H9 (cell line): ENCODE results near the gene TGFBR3L. TPM values are rescaled to one million over a fixed set of nuclear protein-coding genes. Genes with fewer than 3 reads are reported as not detected.

Experiments
- DNase-seq: peaks from one replicate; pipeline ENCODE4 v3.0.0-alpha.2; 2017
- H2AFZ ChIP-seq: one replicate; pipeline ENCODE4 v1.6.1; 2013; ENCODE audit warnings: mild to moderate bottlenecking, low read length, control low read depth, moderate library complexity
- H2AK5ac ChIP-seq: 2 replicates; pipeline ENCODE4 v1.6.1; 2013; ENCODE audit warnings: low read length, control low read depth, mixed read lengths; ENCODE audit not compliant: insufficient read length
- H2BK120ac ChIP-seq: one replicate; pipeline ENCODE4 v1.6.1; 2013; ENCODE audit warnings: low read depth, mild to moderate bottlenecking, low read length, control low read depth, inconsistent platforms; ENCODE audit not compliant: poor library complexity, severe bottlenecking
- H2BK12ac ChIP-seq: 2 replicates; pipeline ENCODE4 v1.6.1; 2013; ENCODE audit warnings: low read length, control low read depth, mixed read lengths, low read depth; ENCODE audit not compliant: insufficient read length
- H2BK15ac ChIP-seq: 2 replicates; pipeline ENCODE4 v1.6.1; 2013; ENCODE audit warnings: low read depth, low read length, control low read depth
- H2BK20ac ChIP-seq: one replicate; pipeline ENCODE4 v1.6.1; 2013; ENCODE audit warnings: low read depth, mild to moderate bottlenecking, low read length, control low read depth, inconsistent platforms; ENCODE audit not compliant: poor library complexity, severe bottlenecking
- H2BK5ac ChIP-seq: 2 replicates; pipeline ENCODE4 v1.6.1; 2013; ENCODE audit warnings: low read length, control low read depth, mixed read lengths; ENCODE audit not compliant: insufficient read length
- H3K14ac ChIP-seq: 2 replicates; pipeline ENCODE4 v1.6.1; 2013; ENCODE audit warnings: low read length, control low read depth; ENCODE audit not compliant: insufficient read depth
- H3K18ac ChIP-seq: 2 replicates; pipeline ENCODE4 v1.6.1; 2013; ENCODE audit warnings: low read depth, mild to moderate bottlenecking, mixed read lengths, low read length, control low read depth; ENCODE audit not compliant: insufficient read length
- H3K23ac ChIP-seq: 2 replicates; pipeline ENCODE4 v1.6.1; 2013; ENCODE audit warnings: low read length, control low read depth, mixed read lengths, low read depth; ENCODE audit not compliant: insufficient read length
- H3K23me2 ChIP-seq: 2 replicates; pipeline ENCODE4 v1.6.1; 2013; ENCODE audit warnings: low read depth, mild to moderate bottlenecking, mixed read lengths, low read length, control low read depth; ENCODE audit not compliant: insufficient read length, poor library complexity, severe bottlenecking
- H3K27ac ChIP-seq: 2 replicates; pipeline ENCODE4 v1.5.1; 2013; ENCODE audit warnings: low read length, control low read depth, mixed read lengths, low read depth; ENCODE audit not compliant: insufficient read length
- H3K27me3 ChIP-seq: 2 replicates; pipeline ENCODE4 v1.6.1; 2013; ENCODE audit warnings: low read length, control low read depth, inconsistent platforms; ENCODE audit not compliant: insufficient read depth
- H3K4ac ChIP-seq: 2 replicates; pipeline ENCODE4 v1.6.1; 2013; ENCODE audit warnings: low read depth, mild to moderate bottlenecking, control low read depth, inconsistent platforms, low read length, moderate library complexity
- H3K4me1 ChIP-seq: 2 replicates; pipeline ENCODE4 v1.6.1; 2013; ENCODE audit warnings: low read length, control low read depth, inconsistent platforms; ENCODE audit not compliant: insufficient read depth
- H3K4me2 ChIP-seq: 2 replicates; pipeline ENCODE4 v1.6.1; 2013; ENCODE audit warnings: low read length, control low read depth, mixed read lengths; ENCODE audit not compliant: insufficient read length, insufficient read depth
- H3K56ac ChIP-seq: 2 replicates; pipeline ENCODE4 v1.6.1; 2013; ENCODE audit warnings: low read depth, mild to moderate bottlenecking, mixed read lengths, low read length, control low read depth; ENCODE audit not compliant: insufficient read length
- H3K79me1 ChIP-seq: 2 replicates; pipeline ENCODE4 v1.6.1; 2013; ENCODE audit warnings: low read depth, mild to moderate bottlenecking, moderate library complexity, low read length, control low read depth, inconsistent platforms; ENCODE audit not compliant: insufficient read depth, poor library complexity, severe bottlenecking
- H3K79me2 ChIP-seq: 2 replicates; pipeline ENCODE4 v1.6.1; 2013; ENCODE audit warnings: low read length, control low read depth, inconsistent platforms; ENCODE audit not compliant: insufficient read depth
- H3K9ac ChIP-seq: 2 replicates; pipeline ENCODE4 v1.6.1; 2013; ENCODE audit warnings: low read length, control low read depth, mixed read lengths; ENCODE audit not compliant: insufficient read length; ENCODE audit errors: extremely low read depth
- H3K9me3 ChIP-seq: one replicate; pipeline ENCODE4 v1.6.1; 2013; ENCODE audit warnings: low read depth, low read length, inconsistent platforms; ENCODE audit not compliant: control insufficient read depth
- H3T11ph ChIP-seq: one replicate; pipeline ENCODE4 v1.6.1; 2013; ENCODE audit warnings: mild to moderate bottlenecking, low read length, control low read depth, inconsistent platforms
- H4K20me1 ChIP-seq: one replicate; pipeline ENCODE4 v1.6.1; 2013; ENCODE audit not compliant: control insufficient read depth, insufficient read length, insufficient read depth
- H4K5ac ChIP-seq: 2 replicates; pipeline ENCODE4 v1.6.1; 2013; ENCODE audit warnings: low read depth, mild to moderate bottlenecking, mixed read lengths, low read length, control low read depth; ENCODE audit not compliant: insufficient read length
- H4K8ac ChIP-seq: replicated peaks from 2 replicates; pipeline ENCODE4 v1.6.1; 2013; ENCODE audit warnings: low read length, control low read depth, mixed read lengths, low read depth; ENCODE audit not compliant: insufficient read length
- H4K91ac ChIP-seq: 2 replicates; pipeline ENCODE4 v1.6.1; 2013; ENCODE audit warnings: low read depth, mild to moderate bottlenecking, moderate library complexity, mixed read lengths, low read length, control low read depth; ENCODE audit not compliant: insufficient read length
- H3K27ac Mint-ChIP-seq, 3 experiments: 2 replicates in 2 of 3; 3 replicates in 1 of 3; pipeline ENCODE4 v1.8.0; 2020 to 2021; ENCODE audit warnings: mixed read lengths in 3 of 3, mild to moderate bottlenecking in 1 of 3, moderate library complexity in 1 of 3
- H3K27me3 Mint-ChIP-seq: 2 replicates; pipeline ENCODE4 v1.8.0; 2021; ENCODE audit warnings: low read depth, mild to moderate bottlenecking, moderate library complexity, mixed read lengths
- H3K36me3 Mint-ChIP-seq, 3 experiments: 2 replicates in 2 of 3; 3 replicates in 1 of 3; pipeline ENCODE4 v1.8.0; 2020 to 2021; ENCODE audit warnings: low read depth in 3 of 3, mixed read lengths in 3 of 3; ENCODE audit not compliant: insufficient read depth in 1 of 3
- H3K4me1 Mint-ChIP-seq, 2 experiments: 2 replicates each; pipeline ENCODE4 v1.8.0; 2020; ENCODE audit warnings: mixed read lengths in 2 of 2
- H3K4me3 Mint-ChIP-seq, 2 experiments: 2 replicates in 1 of 2; 3 replicates in 1 of 2; pipeline ENCODE4 v1.8.0; 2020 to 2021; ENCODE audit warnings: mild to moderate bottlenecking in 2 of 2, mixed read lengths in 2 of 2, moderate library complexity in 1 of 2
- H3K9me3 Mint-ChIP-seq, 2 experiments: 2 replicates in 1 of 2; 3 replicates in 1 of 2; pipeline ENCODE4 v1.8.0; 2020; ENCODE audit warnings: mild to moderate bottlenecking in 2 of 2, mixed read lengths in 2 of 2, moderate library complexity in 1 of 2
- WGBS: extraction: QIAGEN DNeasy Blood & Tissue Kit; methylation state at CpG from one replicate; pipeline ENCODE4 v1.1.7; 2013; ENCODE audit warnings: missing lambda C conversion rate, low lambda C conversion rate, mixed read lengths; ENCODE audit not compliant: insufficient read length; ENCODE audit errors: extremely low coverage; 5-methylcytosine and 5-hydroxymethylcytosine counted together
- total RNA-seq: library from RNA; stranded (reverse); gene quantifications from 2 replicates; pipeline ENCODE4 v1.2.1, GENCODE V29; 2021
- TF ChIP-seq, protein P1 (sequence below): fragments of 200-600 bp; sonication (generic); conservative IDR thresholded peaks from 3 replicates; pipeline ENCODE4 v1.8.0; 2021; ENCODE audit warnings: antibody characterized with exemption, mild to moderate bottlenecking

TGFBR3L gene
- total RNA-seq, 1 experiment from 2014 or later = 5.5 TPM

- Histone ChIP-seq H3K23ac (no peak overlapping the region), H2AFZ (no peak overlapping the region), H3K79me1 (no peaks in the 10 kb centered on the region), H3K18ac (no peak overlapping the region), H3K27me3 (no peaks in the 10 kb centered on the region), H2BK5ac (no peak overlapping the region), H4K20me1 (no peaks in the 10 kb centered on the region), H3K4me1 (0 out of 2 replicates have a peak, but pooled peaks cover 4% of the 10 kb centered on the region), H3T11ph (no peak overlapping the region), H4K8ac (no peak overlapping the region), H3K4me2 (no peak overlapping the region), H3K23me2 (no peaks in the 10 kb centered on the region), H3K9ac (no peak overlapping the region), H2BK20ac (no peak overlapping the region), H2BK12ac (no peak overlapping the region), H4K5ac (no peak overlapping the region), H2AK5ac (no peak overlapping the region), H3K56ac (no peak overlapping the region), H2BK120ac (no peak overlapping the region), H3K4ac (no peak overlapping the region), H3K27ac (no peak overlapping the region), H2BK15ac (no peak overlapping the region), H3K9me3 (no peaks in the 10 kb centered on the region), H3K79me2 (no peaks in the 10 kb centered on the region), H4K91ac (no peak overlapping the region), H3K14ac (no peak overlapping the region)
- no peak for DNase-seq
- Mint-ChIP-seq H3K36me3 (peaks cover 18 to 65% (median 45%) of the 10 kb centered on the region in 3 experiments; a peak in 6 of 7 replicates), H3K27ac (no peak overlapping the region), H3K4me3 (no peak overlapping the region; a peak in 1 of 5 replicates), H3K4me1 (peaks cover 4 to 9% of the 10 kb centered on the region in 2 experiments), H3K9me3 (no peaks in the 10 kb centered on the region), H3K27me3 (no peaks in the 10 kb centered on the region)
- WGBS = no CpG with 5 or more reads among the region's 7 CpGs
- TF ChIP-seq, protein P1, sequence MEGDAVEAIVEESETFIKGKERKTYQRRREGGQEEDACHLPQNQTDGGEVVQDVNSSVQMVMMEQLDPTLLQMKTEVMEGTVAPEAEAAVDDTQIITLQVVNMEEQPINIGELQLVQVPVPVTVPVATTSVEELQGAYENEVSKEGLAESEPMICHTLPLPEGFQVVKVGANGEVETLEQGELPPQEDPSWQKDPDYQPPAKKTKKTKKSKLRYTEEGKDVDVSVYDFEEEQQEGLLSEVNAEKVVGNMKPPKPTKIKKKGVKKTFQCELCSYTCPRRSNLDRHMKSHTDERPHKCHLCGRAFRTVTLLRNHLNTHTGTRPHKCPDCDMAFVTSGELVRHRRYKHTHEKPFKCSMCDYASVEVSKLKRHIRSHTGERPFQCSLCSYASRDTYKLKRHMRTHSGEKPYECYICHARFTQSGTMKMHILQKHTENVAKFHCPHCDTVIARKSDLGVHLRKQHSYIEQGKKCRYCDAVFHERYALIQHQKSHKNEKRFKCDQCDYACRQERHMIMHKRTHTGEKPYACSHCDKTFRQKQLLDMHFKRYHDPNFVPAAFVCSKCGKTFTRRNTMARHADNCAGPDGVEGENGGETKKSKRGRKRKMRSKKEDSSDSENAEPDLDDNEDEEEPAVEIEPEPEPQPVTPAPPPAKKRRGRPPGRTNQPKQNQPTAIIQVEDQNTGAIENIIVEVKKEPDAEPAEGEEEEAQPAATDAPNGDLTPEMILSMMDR = no peak
Observed at GRCh38 chr19:7930765-7931164, 16.1 kb downstream of the TGFBR3L start.
